CD8-positive, alpha-beta memory T cell (primary cell): ENCODE results near the gene PPP1R2B. TPM values are rescaled to one million over a fixed set of nuclear protein-coding genes. Genes with fewer than 3 reads are reported as not detected.
"Not testable (repeated sequence)": the region's sequence is repeated elsewhere in the genome, so short reads cannot be mapped to it uniquely, and the experiment has no call there.

ENCODE experiments used
- CTCF ChIA-PET: fragments of 350-600 bp; sonication (Branson Sonifier 250); formaldehyde crosslinking; loops from one replicate; lab custom pipeline; 2021; ENCODE audit warnings: antibody characterized with exemption; lab: Charles Lee
- POLR2A ChIA-PET: fragments of 350-600 bp; sonication (Branson Sonifier 250); formaldehyde crosslinking; loops from one replicate; lab custom pipeline; 2021; ENCODE audit warnings: antibody characterized with exemption; lab: Charles Lee
- DNase-seq, 5 donors: peaks; one replicate each; pipeline versions ENCODE4 v3.0.0 to v3.0.0-alpha.2; 2020 to 2022; ENCODE audit warnings: mixed read lengths in 1 of 5
- H3K27ac ChIP-seq: one replicate; pipeline ENCODE4 v1.7.0; 2013; ENCODE audit warnings: low read depth, mild to moderate bottlenecking, low read length, moderate library complexity
- H3K27me3 ChIP-seq: 2 replicates; pipeline ENCODE4 v1.7.0; 2013; ENCODE audit warnings: low read length, mild to moderate bottlenecking; ENCODE audit not compliant: insufficient read depth, poor library complexity, severe bottlenecking
- H3K36me3 ChIP-seq: 2 replicates; pipeline ENCODE4 v1.7.0; 2013; ENCODE audit warnings: mild to moderate bottlenecking, low read length, moderate library complexity; ENCODE audit not compliant: insufficient read depth
- H3K4me1 ChIP-seq: 2 replicates; pipeline ENCODE4 v1.7.0; 2013; ENCODE audit warnings: mild to moderate bottlenecking, low read length, moderate library complexity; ENCODE audit not compliant: insufficient read depth
- H3K4me3 ChIP-seq: 2 replicates; pipeline ENCODE4 v1.7.0; 2013; ENCODE audit warnings: mild to moderate bottlenecking, low read length
- H3K9me3 ChIP-seq: 2 replicates; pipeline ENCODE4 v1.7.0; 2013; ENCODE audit warnings: mild to moderate bottlenecking, low read length
- H3K27ac Mint-ChIP-seq, 8 donors: one replicate each; pipeline ENCODE4 v1.8.0; 2020 to 2021; ENCODE audit warnings: mixed read lengths in 8 of 8, mild to moderate bottlenecking in 6 of 8, inconsistent platforms in 3 of 8, moderate library complexity in 3 of 8
- H3K27me3 Mint-ChIP-seq, 2 donors: one replicate each; pipeline ENCODE4 v1.8.0; 2020 to 2021; ENCODE audit warnings: mixed read lengths in 2 of 2, mild to moderate bottlenecking in 1 of 2, moderate library complexity in 1 of 2
- H3K36me3 Mint-ChIP-seq, 3 donors: one replicate each; pipeline ENCODE4 v1.8.0; 2020 to 2021; ENCODE audit warnings: mixed read lengths in 3 of 3, inconsistent platforms in 1 of 3, mild to moderate bottlenecking in 1 of 3
- H3K4me1 Mint-ChIP-seq, 3 donors: one replicate each; pipeline ENCODE4 v1.8.0; 2020 to 2021; ENCODE audit warnings: mixed read lengths in 3 of 3, inconsistent platforms in 1 of 3, mild to moderate bottlenecking in 1 of 3
- H3K4me3 Mint-ChIP-seq, 7 donors: one replicate each; pipeline ENCODE4 v1.8.0; 2020 to 2021; ENCODE audit warnings: mixed read lengths in 7 of 7, mild to moderate bottlenecking in 6 of 7, moderate library complexity in 4 of 7, inconsistent platforms in 2 of 7
- H3K9me3 Mint-ChIP-seq, 5 donors: one replicate each; pipeline ENCODE4 v1.8.0; 2020 to 2022; ENCODE audit warnings: mixed read lengths in 5 of 5, mild to moderate bottlenecking in 3 of 5, moderate library complexity in 2 of 5, inconsistent platforms in 1 of 5
- polyA plus RNA-seq: library from polyadenylated mRNA; unstranded; fragments of 300-500 nt; fragmentation: Illumina TruSeq; gene quantifications from one replicate; pipeline ENCODE4 v1.2.3, GENCODE V29; 2021
- total RNA-seq, 2 experiments: library from RNA; stranded (reverse); gene quantifications; one replicate each; pipeline ENCODE4 v1.2.3, GENCODE V29; 2021

Gene PPP1R2B
- total and polyA plus RNA-seq, 3 experiments from 2014 or later: 0.10 to 0.18 TPM; not detected in 1

GRCh38 chr5:156841737-156842136 is 8.4 kb upstream of the PPP1R2B start:
- peaks cover 0 to 2% (median 0%) of the 10 kb centered on the region in 5 donors for H3K9me3 Mint-ChIP-seq
- Histone ChIP-seq H3K9me3 (no peaks in the 10 kb centered on the region), H3K27ac (no peak overlapping the region), H3K36me3 (no peaks in the 10 kb centered on the region), H3K27me3 (no peaks in the 10 kb centered on the region), H3K4me1 (no peaks in the 10 kb centered on the region), H3K4me3 (no peak overlapping the region)
- no peaks in the 10 kb centered on the region for H3K4me1 Mint-ChIP-seq
- peaks cover 0 to 7% (median 1%) of the 10 kb centered on the region in 3 donors for H3K36me3 Mint-ChIP-seq
- ChIA-PET CTCF (no interaction called here), POLR2A (no interaction called here)
- DNase-seq: no peak
- H3K27ac Mint-ChIP-seq: no peak overlapping the region
- H3K27me3 Mint-ChIP-seq: peaks cover 5 to 10% of the 10 kb centered on the region in 2 donors
- no peak overlapping the region for H3K4me3 Mint-ChIP-seq

- CTCF ChIA-PET: no interaction called here
Observed at GRCh38 chr5:156846914-156847313, 3.2 kb upstream of the PPP1R2B start.

GRCh38 chr5:156848447-156848846 is 1.6 kb upstream of the PPP1R2B start:
- CTCF ChIA-PET: interaction anchor here (0.9 kb wide), 1 partner anchor 12 kb away, joined by 3 read pairs; no protein-coding TSS in a partner anchor
- POLR2A ChIA-PET: not testable (repeated sequence)

More at GRCh38 chr5:156846914-156847313, 3.2 kb upstream of the PPP1R2B start:
- Histone ChIP-seq H3K4me1 (no peaks in the 10 kb centered on the region), H3K9me3 (no peaks in the 10 kb centered on the region), H3K27ac (no peak overlapping the region), H3K27me3 (no peaks in the 10 kb centered on the region), H3K4me3 (no peak overlapping the region), H3K36me3 (no peaks in the 10 kb centered on the region)
- H3K27me3 Mint-ChIP-seq: peaks cover 23 to 48% of the 10 kb centered on the region in 2 donors
- POLR2A ChIA-PET: no interaction called here
- H3K9me3 Mint-ChIP-seq: peaks cover 6 to 32% (median 24%) of the 10 kb centered on the region in 5 donors
- peaks cover 0 to 34% (median 1%) of the 10 kb centered on the region in 3 donors for H3K36me3 Mint-ChIP-seq
- no peak overlapping the region for H3K27ac Mint-ChIP-seq
- no peaks in the 10 kb centered on the region for H3K4me1 Mint-ChIP-seq
- H3K4me3 Mint-ChIP-seq: no peak overlapping the region
- DNase-seq: no peak

GRCh38 chr5:156851880-156852279 is 1.8 kb downstream of the PPP1R2B start:
- CTCF ChIA-PET: no interaction called here
- H3K9me3 Mint-ChIP-seq: peaks cover 21 to 55% (median 38%) of the 10 kb centered on the region in 5 donors
- POLR2A ChIA-PET: no interaction called here

More at GRCh38 chr5:156848447-156848846, 1.6 kb upstream of the PPP1R2B start:
- Mint-ChIP-seq H3K36me3 (peaks cover 0 to 41% (median 1%) of the 10 kb centered on the region in 3 donors), H3K9me3 (peaks cover 6 to 32% (median 24%) of the 10 kb centered on the region in 5 donors), H3K27me3 (peaks cover 25 to 52% of the 10 kb centered on the region in 2 donors)
- H3K4me3 Mint-ChIP-seq, H3K4me3 ChIP-seq, H3K27ac Mint-ChIP-seq, DNase-seq, H3K36me3 ChIP-seq, H3K4me1 ChIP-seq, H3K27me3 ChIP-seq, H3K4me1 Mint-ChIP-seq, H3K27ac ChIP-seq, H3K9me3 ChIP-seq: not testable (repeated sequence)

GRCh38 chr5:156853055-156853454 is 3.0 kb downstream of the PPP1R2B start:
- DNase-seq, CTCF ChIA-PET, H3K9me3 ChIP-seq, H3K27ac Mint-ChIP-seq, H3K4me1 ChIP-seq, H3K4me1 Mint-ChIP-seq, H3K27me3 ChIP-seq, H3K36me3 ChIP-seq, POLR2A ChIA-PET, H3K4me3 ChIP-seq, H3K4me3 Mint-ChIP-seq, H3K27ac ChIP-seq: not testable (repeated sequence)
- Mint-ChIP-seq H3K9me3 (peaks cover 15 to 48% (median 32%) of the 10 kb centered on the region in 5 donors), H3K27me3 (peaks cover 23 to 47% of the 10 kb centered on the region in 2 donors), H3K36me3 (peaks cover 0 to 48% (median 5%) of the 10 kb centered on the region in 3 donors)

More at GRCh38 chr5:156851880-156852279, 1.8 kb downstream of the PPP1R2B start:
- Mint-ChIP-seq H3K27me3 (peaks cover 26 to 53% of the 10 kb centered on the region in 2 donors), H3K4me1 (no peaks in the 10 kb centered on the region), H3K27ac (no peak overlapping the region), H3K4me3 (no peak overlapping the region), H3K36me3 (peaks cover 0 to 55% (median 5%) of the 10 kb centered on the region in 3 donors)
- Histone ChIP-seq H3K4me3 (no peak overlapping the region), H3K9me3 (no peaks in the 10 kb centered on the region), H3K4me1 (no peaks in the 10 kb centered on the region), H3K27ac (no peak overlapping the region), H3K27me3 (no peaks in the 10 kb centered on the region), H3K36me3 (no peaks in the 10 kb centered on the region)
- DNase-seq: no peak

GRCh38 chr5:156865427-156865826 is 15.3 kb downstream of the PPP1R2B start:
- Histone ChIP-seq H3K36me3 (no peaks in the 10 kb centered on the region), H3K27me3 (no peaks in the 10 kb centered on the region), H3K9me3 (no peaks in the 10 kb centered on the region), H3K4me1 (no peaks in the 10 kb centered on the region), H3K27ac (no peak overlapping the region), H3K4me3 (no peak overlapping the region)
- H3K9me3 Mint-ChIP-seq: peaks cover 3 to 7% (median 5%) of the 10 kb centered on the region in 5 donors
- H3K4me1 Mint-ChIP-seq: peaks cover 4 to 15% (median 12%) of the 10 kb centered on the region in 3 donors
- peaks cover 0 to 3% of the 10 kb centered on the region in 2 donors for H3K27me3 Mint-ChIP-seq
- no peak overlapping the region for H3K27ac Mint-ChIP-seq
- ChIA-PET CTCF (interaction anchor here (0.6 kb wide), 1 partner anchor 22 kb away, joined by 3 read pairs; no protein-coding TSS in a partner anchor), POLR2A (no interaction called here)
- no peak overlapping the region for H3K4me3 Mint-ChIP-seq
- no peak for DNase-seq
- H3K36me3 Mint-ChIP-seq: peaks cover 0 to 8% (median 2%) of the 10 kb centered on the region in 3 donors

GRCh38 chr5:156870498-156870839 is 20.4 kb downstream of the PPP1R2B start:
- CTCF ChIA-PET: interaction anchor here (1.3 kb wide), 1 partner anchor 19 kb away, joined by 3 read pairs; no protein-coding TSS in a partner anchor

GRCh38 chr5:156871212-156871611 is 21.1 kb downstream of the PPP1R2B start:
- ChIA-PET CTCF (no interaction called here), POLR2A (no interaction called here)
- peaks cover 4 to 10% (median 5%) of the 10 kb centered on the region in 3 donors for H3K4me1 Mint-ChIP-seq
- no peaks in the 10 kb centered on the region for H3K36me3 ChIP-seq
- peaks cover 0 to 32% (median 3%) of the 10 kb centered on the region in 3 donors for H3K36me3 Mint-ChIP-seq
- no peaks in the 10 kb centered on the region for H3K9me3 ChIP-seq
- H3K4me1 ChIP-seq: no peaks in the 10 kb centered on the region
- no peak overlapping the region for H3K4me3 ChIP-seq
- H3K27me3 ChIP-seq: no peaks in the 10 kb centered on the region
- H3K4me3 Mint-ChIP-seq: no peak overlapping the region
- H3K27ac Mint-ChIP-seq: no peak overlapping the region
- H3K27me3 Mint-ChIP-seq: peaks cover 0 to 11% of the 10 kb centered on the region in 2 donors
- H3K27ac ChIP-seq: no peak overlapping the region
- no peak for DNase-seq
- peaks cover 13 to 24% (median 15%) of the 10 kb centered on the region in 5 donors for H3K9me3 Mint-ChIP-seq

More at GRCh38 chr5:156870498-156870839, 20.4 kb downstream of the PPP1R2B start:
- Mint-ChIP-seq H3K4me1 (peaks cover 4 to 10% (median 5%) of the 10 kb centered on the region in 3 donors), H3K4me3 (no peak overlapping the region), H3K9me3 (peaks cover 13 to 24% (median 15%) of the 10 kb centered on the region in 5 donors), H3K27ac (no peak overlapping the region), H3K36me3 (peaks cover 0 to 32% (median 3%) of the 10 kb centered on the region in 3 donors), H3K27me3 (peaks cover 0 to 8% of the 10 kb centered on the region in 2 donors)
- Histone ChIP-seq H3K27ac (no peak overlapping the region), H3K36me3 (no peaks in the 10 kb centered on the region), H3K9me3 (no peaks in the 10 kb centered on the region), H3K4me3 (no peak overlapping the region), H3K27me3 (no peaks in the 10 kb centered on the region), H3K4me1 (no peaks in the 10 kb centered on the region)
- POLR2A ChIA-PET: no interaction called here
- no peak for DNase-seq
